K562 (cell line): ENCODE data around the gene DNMBP. TPM values are rescaled to one million over a fixed set of nuclear protein-coding genes. Genes with fewer than 3 reads are reported as not detected.

Experiments used
- ATAC-seq: fragments of 200-7000 bp; cut with Tn5 transposase; 3 replicates; pipeline ENCODE4 v1.9.1; 2020; ENCODE audit warnings: moderate library complexity
- BruUV-seq: library from RNA; stranded (reverse); fragments of 400-500 nt; replicated peaks from 2 replicates; lab custom pipeline; 2021; lab: Mats Ljungman, UMichigan
- CTCF ChIA-PET: fragments of 300-600 bp; formaldehyde crosslinking; extraction: SDS; loops from one replicate; lab custom pipeline; 2021; ENCODE audit warnings: low intra/inter-chr PET ratio; lab: Yijun Ruan, JAX
- POLR2A ChIA-PET: fragments of 300-600, 350-650 bp; sonication (Branson Sonifier 250); formaldehyde crosslinking; extraction: SDS; loops from one replicate; lab custom pipeline; 2021; ENCODE audit warnings: antibody characterized with exemption, inconsistent platforms; lab: Yijun Ruan, JAX
- DNase-seq, 4 experiments: peaks; one replicate each; pipeline versions ENCODE4 v3.0.0 to v3.0.0-alpha.2; 2011 to 2018; ENCODE audit warnings: low spot score in 3 of 4, mixed read lengths in 3 of 4; ENCODE audit errors: extremely low read depth in 1 of 4
- FAIRE-seq: peaks from 2 replicates; lab custom pipeline; 2011; peaks lifted over from hg19 to GRCh38; lab: Jason Lieb, UNC
- H2AFZ ChIP-seq: 2 replicates; pipeline ENCODE4 v1.6.0; 2011; ENCODE audit warnings: low read depth, low read length, control low read depth, inconsistent platforms
- H3K27ac ChIP-seq: fragments of 200-600 bp; 3 replicates; pipeline ENCODE4 v1.8.0; 2011; ENCODE audit warnings: low read depth, mild to moderate bottlenecking, control low read depth, inconsistent platforms, low read length, moderate library complexity, mixed read lengths; ENCODE audit errors: extremely low read depth
- H3K27me3 ChIP-seq, 2 experiments: fragments of 300-600 bp in 1 of 2; 2 replicates in 1 of 2; 3 replicates in 1 of 2; pipeline versions ENCODE4 v1.6.0 to v1.8.0; 2011; ENCODE audit warnings: inconsistent platforms in 2 of 2, low read length in 2 of 2, mild to moderate bottlenecking in 1 of 2, mixed read lengths in 1 of 2, moderate library complexity in 1 of 2; ENCODE audit not compliant: control insufficient read depth in 2 of 2, insufficient read depth in 2 of 2
- H3K36me3 ChIP-seq: fragments of 300-600 bp; 3 replicates; pipeline ENCODE4 v1.8.0; 2011; ENCODE audit warnings: mild to moderate bottlenecking, low read length, inconsistent platforms; ENCODE audit not compliant: control insufficient read depth, insufficient read depth
- H3K4me1 ChIP-seq, 2 experiments: fragments of 200-600 bp in 1 of 2; replicated peaks in 1 of 2; 2 replicates in 1 of 2; 3 replicates in 1 of 2; pipeline versions ENCODE4 v1.5.1 to v1.8.0; 2011; ENCODE audit warnings: inconsistent platforms in 2 of 2, low read length in 2 of 2, mild to moderate bottlenecking in 1 of 2, mixed read lengths in 1 of 2, moderate library complexity in 1 of 2; ENCODE audit not compliant: control insufficient read depth in 2 of 2, insufficient read depth in 2 of 2
- H3K4me2 ChIP-seq: 2 replicates; pipeline ENCODE4 v1.6.1; 2011; ENCODE audit warnings: low read length, control low read depth, inconsistent platforms, mixed read lengths; ENCODE audit not compliant: insufficient read depth
- H3K4me3 ChIP-seq: fragments of 200-600 bp; sonication (generic), shearing (Covaris generic); 2 replicates; pipeline ENCODE4 v1.5.1; 2016; ENCODE audit warnings: control low read depth, inconsistent platforms
- H3K79me2 ChIP-seq: fragments of 200-600 bp; 3 replicates; pipeline ENCODE4 v1.8.0; 2011; ENCODE audit warnings: low read length, inconsistent platforms; ENCODE audit not compliant: control insufficient read depth, insufficient read depth
- H3K9ac ChIP-seq, 2 experiments: 2 replicates each; pipeline versions ENCODE4 v1.6.0 to v1.6.1; 2011; ENCODE audit warnings: low read depth in 2 of 2, low read length in 2 of 2, control low read depth in 1 of 2, inconsistent platforms in 1 of 2, mild to moderate bottlenecking in 1 of 2, mixed read lengths in 1 of 2; ENCODE audit not compliant: insufficient read depth in 1 of 2
- H3K9me1 ChIP-seq: one replicate; pipeline ENCODE4 v1.6.0; 2011; ENCODE audit warnings: inconsistent platforms, mild to moderate bottlenecking, low read length, moderate library complexity; ENCODE audit not compliant: control insufficient read depth, insufficient read depth
- H3K9me3 ChIP-seq: replicated peaks from 2 replicates; pipeline ENCODE4 v1.5.1; 2011; ENCODE audit warnings: low read depth, low read length, inconsistent platforms; ENCODE audit not compliant: control insufficient read depth, insufficient read depth
- H4K20me1 ChIP-seq: replicated peaks from 2 replicates; pipeline ENCODE4 v1.6.1; 2011; ENCODE audit warnings: low read length, inconsistent platforms, mixed read lengths; ENCODE audit not compliant: control insufficient read depth, insufficient read depth
- CREB3 ChIP-seq: fragments of 450-650 bp; conservative IDR thresholded peaks from 2 replicates; pipeline ENCODE4 v1.6.1; 2016; ENCODE audit warnings: missing genetic modification characterization, low read depth, mild to moderate bottlenecking, missing compliant biosample characterization, moderate library complexity
- CTCF ChIP-seq, 3 experiments: IDR thresholded peaks in 2 of 3; conservative IDR thresholded peaks in 1 of 3; 2 replicates each; pipeline ENCODE4 v1.5.1; 2011 to 2012; ENCODE audit warnings: low read length in 3 of 3, mild to moderate bottlenecking in 3 of 3, control low read depth in 2 of 3, improper control_type of control experiment in 1 of 3, inconsistent platforms in 1 of 3, low read depth in 1 of 3, mixed read lengths in 1 of 3, moderate library complexity in 1 of 3; ENCODE audit not compliant: insufficient read depth in 2 of 3
- HMGXB4 ChIP-seq: sonication (generic); formaldehyde crosslinking; IDR thresholded peaks from 2 replicates; pipeline ENCODE4 v1.8.1; 2023; ENCODE audit warnings: mild to moderate bottlenecking, missing genetic modification reagents
- HSF4 ChIP-seq: fragments of 250-450 bp; sonication (Bioruptor Pico); IDR thresholded peaks from 2 replicates; pipeline ENCODE4 v2.1.2; 2022; ENCODE audit warnings: mild to moderate bottlenecking, moderate library complexity, borderline replicate concordance
- MXI1 ChIP-seq: IDR thresholded peaks from 2 replicates; pipeline ENCODE4 v1.6.1; 2011; ENCODE audit warnings: low read depth, mild to moderate bottlenecking, improper control_type of control experiment, low read length
- NCOA4 ChIP-seq: fragments of 450-650 bp; IDR thresholded peaks from 2 replicates; pipeline ENCODE4 v1.6.1; 2018; ENCODE audit warnings: mild to moderate bottlenecking; ENCODE audit not compliant: partially characterized antibody
- TARDBP ChIP-seq: fragments of 450-650 bp; IDR thresholded peaks from 2 replicates; pipeline ENCODE4 v1.6.1; 2016
- ZC3H4 ChIP-seq: sonication (generic); formaldehyde crosslinking; IDR thresholded peaks from 2 replicates; pipeline ENCODE4 v1.9.0; 2021; ENCODE audit warnings: missing genetic modification reagents, borderline replicate concordance
- ZNF165 ChIP-seq: fragments of 250-450 bp; sonication (Bioruptor Pico); IDR thresholded peaks from 2 replicates; pipeline ENCODE4 v1.4.0; 2020; ENCODE audit warnings: borderline replicate concordance
- ZNF316 ChIP-seq: fragments of 450-650 bp; IDR thresholded peaks from 2 replicates; pipeline ENCODE4 v1.6.1; 2016
- WGBS: fragments of 100-300 bp; shearing (Covaris generic); methylation state at CpG from one replicate; pipeline ENCODE4 v1.1.6; 2016; ENCODE audit warnings: low coverage, mixed read lengths; ENCODE audit not compliant: insufficient coverage; ENCODE audit errors: missing lambda C conversion rate; 5-methylcytosine and 5-hydroxymethylcytosine counted together
- in situ Hi-C: fragments of 300-500 bp; cut with MboI; formaldehyde crosslinking; loops from 4 replicates; pipeline ENCODE4 v1.15.0; 2018; ENCODE audit warnings: inconsistent platforms, mixed read lengths
- intact Hi-C: fragments of 100-400 bp; cut with micrococcal nuclease; formaldehyde crosslinking; loops from 2 replicates; pipeline ENCODE4 v1.14.2; 2022
- polyA plus RNA-seq, 8 experiments: library from polyadenylated mRNA; depleted of rRNA in 4 of 8; stranded (reverse) in 5 of 8; unstranded in 3 of 8; fragments of >200 nt; fragmentation: Nextera tagmentation in 2 of 8; fragmentation: Illumina TruSeq in 1 of 8; extraction: Ambion mirVana in 2 of 8; extraction: Trizol in 1 of 8; gene quantifications; 2 replicates each; pipeline versions ENCODE4 v1.2.1 to v1.2.3, GENCODE V29; 2011 to 2014; ENCODE audit warnings: inconsistent platforms in 1 of 8, missing spikeins in 1 of 8
- total RNA-seq, 7 experiments: library from RNA; depleted of rRNA in 6 of 7; stranded (reverse); fragments of >200 nt in 6 of 7; fragmentation: Illumina TruSeq in 2 of 7; extraction: Trizol in 2 of 7; gene quantifications; 2 replicates each; pipeline versions ENCODE4 v1.2.1 to v1.2.3, GENCODE V29; 2011 to 2021; ENCODE audit warnings: low replicate concordance in 1 of 7

The DNMBP gene
- total and polyA plus RNA-seq, 9 of the 15 experiments (the other 6 are each of a cell fraction or from before 2014, with no cell fraction given): 0.83 to 3.7 (median 2.2) TPM

- Histone ChIP-seq H3K36me3 (no peaks in the 10 kb centered on the region), H3K27ac (no peak overlapping the region), H3K9me3 (no peaks in the 10 kb centered on the region)
- intact Hi-C loops: no loop called here
- 48% methylated on average over 3 of the region's 3 CpGs for WGBS
- DNase-seq: no peak
- no TSS peak for BruUV-seq
- no peak for TF ChIP-seq ZC3H4 (CRISPR knock-in tag)
- TF ChIP-seq ZNF165: no peak
- peak; percentile 34; the same call in 1 of the 2 replicates for TF ChIP-seq ZNF316
- TF ChIP-seq, all 486 proteins: peak for 1
- Histone ChIP-seq H3K79me2 (peaks cover 21% of the 10 kb centered on the region), H3K9me1 (no peaks in the 10 kb centered on the region), H3K9ac (no peak overlapping the region), H3K4me2 (no peak overlapping the region), H3K27me3 (no peaks in the 10 kb centered on the region), H3K4me3 (no peak overlapping the region), H3K4me1 (peaks cover 9 to 28% of the 10 kb centered on the region in 2 experiments; a peak in 4 of 5 replicates), H4K20me1 (0 out of 2 replicates have a peak, but pooled peaks cover 7% of the 10 kb centered on the region), H2AFZ (no peak overlapping the region)
- in situ Hi-C loops: no loop called here
- FAIRE-seq: no peak
- ChIA-PET POLR2A (interaction anchor here (1.7 kb wide), 1 partner anchor 13 kb away, joined by 3 read pairs; no protein-coding TSS in a partner anchor), CTCF (no interaction called here)
- no peak for ATAC-seq
Observed at GRCh38 chr10:100004805-100005510, 4.8 kb downstream of the DNMBP start.

GRCh38 chr10:100000109-100000644, 9.6 kb downstream of the DNMBP start:
- BruUV-seq: no TSS peak

More at GRCh38 chr10:100000109-100000644, 9.6 kb downstream of the DNMBP start:
- Histone ChIP-seq H3K9ac (no peak overlapping the region), H3K79me2 (peaks cover 11% of the 10 kb centered on the region; the same call in 2 of the 3 replicates), H3K4me2 (no peak overlapping the region), H3K27ac (no peak overlapping the region), H3K36me3 (no peaks in the 10 kb centered on the region), H3K4me3 (no peak overlapping the region), H4K20me1 (no peaks in the 10 kb centered on the region), H3K27me3 (no peaks in the 10 kb centered on the region), H2AFZ (no peak overlapping the region), H3K9me1 (no peaks in the 10 kb centered on the region), H3K9me3 (no peaks in the 10 kb centered on the region), H3K4me1 (peaks cover 0 to 12% of the 10 kb centered on the region in 2 experiments; a peak in 3 of 5 replicates)
- 84% methylated on average over 6 of the region's 6 CpGs for WGBS
- TF ChIP-seq CTCF (IDR thresholded peaks at IDR 0.05 in 2 of 3, conservative IDR thresholded peaks at IDR 0.05 in 1 of 3; ENCODE audit: insufficient read depth in 2 of 3, low read depth in 1 of 3, low read length in 3 of 3) (no peak), CREB3 (tag) (no peak), HMGXB4 (no peak), NCOA4 (no peak), TARDBP (no peak), HSF4 (CRISPR knock-in tag) (no peak), MXI1 (no peak)
- FAIRE-seq (no peak), ATAC-seq (no peak), DNase-seq (no peak)
- CTCF ChIA-PET: no interaction called here
- in situ Hi-C loops: no loop called here
- POLR2A ChIA-PET: no interaction called here
- intact Hi-C loops: no loop called here
